ENCODE data around the gene CDH4.

Gene CDH4

GRCh38 chr20:61949714-61950640 lies 697.9 kb downstream of the CDH4 start:
- Histone ChIP-seq H3K36me3 (no peaks in the 10 kb centered on the region), H3K4me1 (ENCODE audit: control insufficient read depth in 1 of 2, insufficient read depth in 1 of 2, low read depth in 1 of 2, low read length in 1 of 2) (no peaks in the 10 kb centered on the region), H3K9me3 (no peaks in the 10 kb centered on the region), H3K27me3 (peaks cover 11% of the 10 kb centered on the region), H3K27ac (no peak overlapping the region), H3K4me3 (ENCODE audit: low read depth in 1 of 2, low read length in 1 of 2) (no peak overlapping the region)
- no peak for TF ChIP-seq CTCF (IDR thresholded peaks at IDR 0.05)

- H3K36me3 ChIP-seq = no peaks in the 10 kb centered on the region
- no peak overlapping the region for H3K4me3 ChIP-seq (ENCODE audit: low read depth in 1 of 2, low read length in 1 of 2)
- no peaks in the 10 kb centered on the region for H3K4me1 ChIP-seq (ENCODE audit: control insufficient read depth in 1 of 2, insufficient read depth in 1 of 2, low read depth in 1 of 2, low read length in 1 of 2)
- H3K9me3 ChIP-seq = no peaks in the 10 kb centered on the region
- no peak overlapping the region for H3K27ac ChIP-seq
- peaks cover 17% of the 10 kb centered on the region for H3K27me3 ChIP-seq
- no peak for TF ChIP-seq CTCF (IDR thresholded peaks at IDR 0.05)
These were observed 698.6 kb downstream of the CDH4 start for GRCh38 chr20:61950641-61951071.

GRCh38 chr20:61951695-61952533 lies 699.9 kb downstream of the CDH4 start:
- H3K36me3 ChIP-seq = no peaks in the 10 kb centered on the region
- no peak overlapping the region for H3K4me3 ChIP-seq (ENCODE audit: low read depth in 1 of 2, low read length in 1 of 2)
- no peak for TF ChIP-seq CTCF (IDR thresholded peaks at IDR 0.05)
- no peaks in the 10 kb centered on the region for H3K4me1 ChIP-seq (ENCODE audit: control insufficient read depth in 1 of 2, insufficient read depth in 1 of 2, low read depth in 1 of 2, low read length in 1 of 2)
- H3K27ac ChIP-seq = no peak overlapping the region
- peaks cover 28% of the 10 kb centered on the region for H3K27me3 ChIP-seq
- H3K9me3 ChIP-seq = no peaks in the 10 kb centered on the region

- TF ChIP-seq CTCF (IDR thresholded peaks at IDR 0.05) = no peak
- H3K27ac ChIP-seq = no peak overlapping the region
- no peaks in the 10 kb centered on the region for H3K9me3 ChIP-seq
- peaks cover 30% of the 10 kb centered on the region for H3K27me3 ChIP-seq
- no peak overlapping the region for H3K4me3 ChIP-seq (ENCODE audit: low read depth in 1 of 2, low read length in 1 of 2)
- no peaks in the 10 kb centered on the region for H3K4me1 ChIP-seq (ENCODE audit: control insufficient read depth in 1 of 2, insufficient read depth in 1 of 2, low read depth in 1 of 2, low read length in 1 of 2)
- no peaks in the 10 kb centered on the region for H3K36me3 ChIP-seq
These were observed 701.3 kb downstream of the CDH4 start for GRCh38 chr20:61953037-61954021.
